HCT116 (cell line): Measurements from ENCODE around the gene CDYL2.

ENCODE experiments used
- CEBPB ChIP-seq: IDR thresholded peaks from 2 replicates; pipeline ENCODE4 v1.6.1; 2012; ENCODE audit warnings: low read depth
- CTCF ChIP-seq, 3 experiments: fragments of 200-600 bp in 1 of 3; sonication (generic) in 1 of 3; IDR thresholded peaks in 2 of 3; conservative IDR thresholded peaks in 1 of 3; 2 replicates each; pipeline ENCODE4 v1.5.1; 2012 to 2017; ENCODE audit warnings: low read depth in 2 of 3, low read length in 2 of 3, antibody characterized with exemption in 1 of 3, borderline replicate concordance in 1 of 3, control low read depth in 1 of 3, mild to moderate bottlenecking in 1 of 3, mixed read lengths in 1 of 3, mixed run types in 1 of 3, moderate library complexity in 1 of 3; ENCODE audit not compliant: insufficient read depth in 1 of 3
- RAD21 ChIP-seq: IDR thresholded peaks from 2 replicates; pipeline ENCODE4 v1.6.1; 2012; ENCODE audit warnings: low read depth, mild to moderate bottlenecking
- SRF ChIP-seq: IDR thresholded peaks from 2 replicates; pipeline ENCODE4 v1.6.1; 2012; ENCODE audit warnings: low read depth
- YY1 ChIP-seq: IDR thresholded peaks from 2 replicates; pipeline ENCODE4 v1.6.1; 2011; ENCODE audit warnings: low read length, low read depth, moderate library complexity, mild to moderate bottlenecking; ENCODE audit not compliant: insufficient replicate concordance; ENCODE audit errors: extremely low read depth

GRCh38 chr16:80659865-80660264 lies 144.5 kb downstream of the CDYL2 start:
- TF ChIP-seq YY1 (no peak), CTCF (IDR thresholded peaks at IDR 0.05 in 2 of 3, conservative IDR thresholded peaks at IDR 0.05 in 1 of 3; ENCODE audit: borderline replicate concordance in 1 of 3, insufficient read depth in 1 of 3, low read depth in 2 of 3, low read length in 2 of 3) (no peak), SRF (no peak), CEBPB (no peak), RAD21 (no peak)
